Lower leg skin (tissue), 3 donors: ENCODE results near the gene MUC5AC.

ENCODE experiments used
- POLR2A ChIP-seq, 2 donors: fragments of 450-650 bp; IDR thresholded peaks; one replicate each; pipeline ENCODE4 v1.6.1; 2016 to 2017; ENCODE audit warnings: antibody characterized with exemption in 2 of 2, mild to moderate bottlenecking in 1 of 2, moderate library complexity in 1 of 2
- TF ChIP-seq, protein P1 (sequence below), 3 donors: fragments of 450-650 bp; IDR thresholded peaks; one replicate each; pipeline ENCODE4 v1.5.1; 2016; ENCODE audit warnings: antibody characterized with exemption in 3 of 3, mild to moderate bottlenecking in 3 of 3, moderate library complexity in 2 of 3

- no peak for TF ChIP-seq POLR2A (IDR thresholded peaks at IDR 0.05)
- TF ChIP-seq, protein P1, sequence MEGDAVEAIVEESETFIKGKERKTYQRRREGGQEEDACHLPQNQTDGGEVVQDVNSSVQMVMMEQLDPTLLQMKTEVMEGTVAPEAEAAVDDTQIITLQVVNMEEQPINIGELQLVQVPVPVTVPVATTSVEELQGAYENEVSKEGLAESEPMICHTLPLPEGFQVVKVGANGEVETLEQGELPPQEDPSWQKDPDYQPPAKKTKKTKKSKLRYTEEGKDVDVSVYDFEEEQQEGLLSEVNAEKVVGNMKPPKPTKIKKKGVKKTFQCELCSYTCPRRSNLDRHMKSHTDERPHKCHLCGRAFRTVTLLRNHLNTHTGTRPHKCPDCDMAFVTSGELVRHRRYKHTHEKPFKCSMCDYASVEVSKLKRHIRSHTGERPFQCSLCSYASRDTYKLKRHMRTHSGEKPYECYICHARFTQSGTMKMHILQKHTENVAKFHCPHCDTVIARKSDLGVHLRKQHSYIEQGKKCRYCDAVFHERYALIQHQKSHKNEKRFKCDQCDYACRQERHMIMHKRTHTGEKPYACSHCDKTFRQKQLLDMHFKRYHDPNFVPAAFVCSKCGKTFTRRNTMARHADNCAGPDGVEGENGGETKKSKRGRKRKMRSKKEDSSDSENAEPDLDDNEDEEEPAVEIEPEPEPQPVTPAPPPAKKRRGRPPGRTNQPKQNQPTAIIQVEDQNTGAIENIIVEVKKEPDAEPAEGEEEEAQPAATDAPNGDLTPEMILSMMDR (IDR thresholded peaks at IDR 0.05) = no peak
Measured at GRCh38 chr11:1109101-1109917, 48.4 kb upstream of the MUC5AC start.
